PC-9 (cell line): ENCODE results near the gene RAD51AP1.

Experiments used
- EZH2 ChIP-seq: fragments of 200-600 bp; sonication (generic); IDR thresholded peaks from 2 replicates; pipeline ENCODE4 v1.8.0; 2017; ENCODE audit warnings: antibody characterized with exemption, low read depth
- TF ChIP-seq, protein P1 (sequence below): fragments of 200-600 bp; sonication (generic); conservative IDR thresholded peaks from 2 replicates; pipeline ENCODE4 v1.6.1; 2017; ENCODE audit warnings: mixed run types, antibody characterized with exemption, mild to moderate bottlenecking, moderate library complexity

DNA sequence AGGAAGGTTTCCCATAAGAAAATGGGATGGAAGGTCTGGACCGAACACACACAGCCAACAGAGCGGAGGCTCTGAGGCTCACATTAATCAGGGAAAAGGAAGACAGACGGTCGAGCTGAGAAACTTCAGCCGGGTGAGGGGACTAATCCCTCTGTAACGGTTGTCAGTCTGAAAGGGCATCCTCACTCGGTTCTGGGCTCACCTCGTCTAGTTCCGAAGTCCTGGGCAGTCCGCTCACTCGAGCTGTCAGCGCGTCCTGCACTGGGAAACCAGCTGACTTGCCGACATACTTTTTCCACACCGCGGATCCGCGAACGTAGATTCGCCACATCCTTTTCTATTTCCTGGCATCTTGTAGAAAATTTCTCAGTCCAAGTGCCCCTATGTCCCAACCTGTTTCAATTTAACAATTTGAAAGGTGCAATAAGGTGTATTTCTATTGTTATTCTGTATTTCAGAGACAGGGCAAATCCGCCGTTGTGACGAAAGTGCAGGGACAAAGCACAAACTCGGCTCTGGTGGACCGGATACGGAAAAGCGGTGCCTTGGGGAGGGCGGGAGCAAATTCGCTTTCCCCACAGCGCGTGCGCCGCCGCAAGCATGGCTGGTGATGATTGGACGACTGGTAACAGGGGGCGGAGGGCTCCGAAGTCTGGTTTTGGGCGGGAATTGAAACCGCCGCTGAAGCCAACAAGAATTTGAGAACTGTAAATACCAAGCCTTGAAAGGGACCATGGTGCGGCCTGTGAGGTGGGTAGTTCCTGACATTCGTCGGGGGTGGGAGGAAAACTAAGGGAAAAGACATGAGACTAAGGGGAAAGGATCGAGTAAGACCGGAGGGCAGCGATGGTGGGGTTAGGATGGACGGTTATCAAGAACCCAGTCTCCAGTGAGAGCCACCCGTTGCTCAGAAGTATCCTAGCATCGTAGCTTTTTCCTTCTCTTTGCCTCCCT, at the start of gene RAD51AP1:
- TF ChIP-seq, protein P1, sequence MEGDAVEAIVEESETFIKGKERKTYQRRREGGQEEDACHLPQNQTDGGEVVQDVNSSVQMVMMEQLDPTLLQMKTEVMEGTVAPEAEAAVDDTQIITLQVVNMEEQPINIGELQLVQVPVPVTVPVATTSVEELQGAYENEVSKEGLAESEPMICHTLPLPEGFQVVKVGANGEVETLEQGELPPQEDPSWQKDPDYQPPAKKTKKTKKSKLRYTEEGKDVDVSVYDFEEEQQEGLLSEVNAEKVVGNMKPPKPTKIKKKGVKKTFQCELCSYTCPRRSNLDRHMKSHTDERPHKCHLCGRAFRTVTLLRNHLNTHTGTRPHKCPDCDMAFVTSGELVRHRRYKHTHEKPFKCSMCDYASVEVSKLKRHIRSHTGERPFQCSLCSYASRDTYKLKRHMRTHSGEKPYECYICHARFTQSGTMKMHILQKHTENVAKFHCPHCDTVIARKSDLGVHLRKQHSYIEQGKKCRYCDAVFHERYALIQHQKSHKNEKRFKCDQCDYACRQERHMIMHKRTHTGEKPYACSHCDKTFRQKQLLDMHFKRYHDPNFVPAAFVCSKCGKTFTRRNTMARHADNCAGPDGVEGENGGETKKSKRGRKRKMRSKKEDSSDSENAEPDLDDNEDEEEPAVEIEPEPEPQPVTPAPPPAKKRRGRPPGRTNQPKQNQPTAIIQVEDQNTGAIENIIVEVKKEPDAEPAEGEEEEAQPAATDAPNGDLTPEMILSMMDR, result no peak
- no peak for TF ChIP-seq EZH2
